ENCODE results near the gene HYKK. TPM values are rescaled to one million over a fixed set of nuclear protein-coding genes. Genes with fewer than 3 reads are reported as not detected.

Gene HYKK
- total and polyA plus RNA-seq, 10 of the 15 experiments (the other 5 are each of a cell fraction or from before 2014, with no cell fraction given), result 0.15 to 0.98 (median 0.49) TPM

- Histone ChIP-seq H3K9ac (ENCODE audit: control insufficient read depth, insufficient read depth, low read length) (no peak overlapping the region), H3K27ac (ENCODE audit: control insufficient read depth, insufficient read depth) (no peak overlapping the region), H3K36me3 (ENCODE audit: control insufficient read depth in 2 of 2, insufficient read depth in 2 of 2, low read length in 1 of 2) (peaks cover 3 to 17% of the 10 kb centered on the region in 2 experiments), H3K79me2 (ENCODE audit: control insufficient read depth, insufficient read depth, low read length) (peaks cover 50% of the 10 kb centered on the region), H4K20me1 (ENCODE audit: control insufficient read depth, insufficient read depth) (no peaks in the 10 kb centered on the region), H3K9me3 (replicated peaks; ENCODE audit: control insufficient read depth, insufficient read depth, low read length) (no peaks in the 10 kb centered on the region), H3K4me2 (ENCODE audit: control insufficient read depth, insufficient read depth) (no peak overlapping the region), H3K27me3 (replicated peaks in 1 of 2; ENCODE audit: control insufficient read depth in 2 of 2, insufficient read depth in 2 of 2, low read length in 1 of 2) (no peaks in the 10 kb centered on the region), H3K4me3 (no peak overlapping the region), H2AFZ (ENCODE audit: control insufficient read depth, low read depth, low read length) (no peak overlapping the region), H3K4me1 (ENCODE audit: control insufficient read depth, insufficient read depth, low read length) (0 out of 2 replicates have a peak, but pooled peaks cover 3% of the 10 kb centered on the region)
- ChIA-PET POLR2A (interaction anchor here (0.6 to 2.2 kb wide), 2 partner anchors 23 to 281 kb away, joined by 3 to 9 read pairs; partner anchors contain the start of gene IREB2), CTCF (interaction anchor here (0.5 to 1.8 kb wide), 5 partner anchors 11 to 152 kb away, joined by 3 to 6 read pairs (median 4); no protein-coding TSS in a partner anchor), RAD21 (ENCODE audit: unreplicated experiment) (interaction anchor here (2.3 kb wide), 1 partner anchor 10 kb away, joined by 8 read pairs; no protein-coding TSS in a partner anchor), SMC1A (ENCODE audit: uncharacterized antibody, unreplicated experiment) (interaction anchor here (0.6 to 1.5 kb wide), 5 partner anchors 11 to 141 kb away, joined by 3 to 4 read pairs (median 3); no protein-coding TSS in a partner anchor)
- ATAC-seq, result no peak
- BruUV-seq (replicated peaks), result no TSS peak
- no peak for DNase-seq (ENCODE audit: low read depth, low spot score)
- FAIRE-seq, result no peak
- TF ChIP-seq TAF1 (IDR thresholded peaks at IDR 0.05; ENCODE audit: borderline replicate concordance, low read depth, low read length) (no peak), ESRRA (IDR thresholded peaks at IDR 0.05; ENCODE audit: low read length) (no peak), NR2F1 (conservative IDR thresholded peaks at IDR 0.05) (no peak), NBN (IDR thresholded peaks at IDR 0.05) (no peak), ZNF207 (IDR thresholded peaks at IDR 0.05; ENCODE audit: borderline replicate concordance) (no peak), SPI1 (IDR thresholded peaks at IDR 0.05; ENCODE audit: borderline replicate concordance, insufficient read depth, low read depth, low read length) (peak; percentile 54; the same call in 1 of the 2 replicates), SKIL (IDR thresholded peaks at IDR 0.05; ENCODE audit: low read depth, poor library complexity, severe bottlenecking) (no peak)
- TF ChIP-seq, protein P1, sequence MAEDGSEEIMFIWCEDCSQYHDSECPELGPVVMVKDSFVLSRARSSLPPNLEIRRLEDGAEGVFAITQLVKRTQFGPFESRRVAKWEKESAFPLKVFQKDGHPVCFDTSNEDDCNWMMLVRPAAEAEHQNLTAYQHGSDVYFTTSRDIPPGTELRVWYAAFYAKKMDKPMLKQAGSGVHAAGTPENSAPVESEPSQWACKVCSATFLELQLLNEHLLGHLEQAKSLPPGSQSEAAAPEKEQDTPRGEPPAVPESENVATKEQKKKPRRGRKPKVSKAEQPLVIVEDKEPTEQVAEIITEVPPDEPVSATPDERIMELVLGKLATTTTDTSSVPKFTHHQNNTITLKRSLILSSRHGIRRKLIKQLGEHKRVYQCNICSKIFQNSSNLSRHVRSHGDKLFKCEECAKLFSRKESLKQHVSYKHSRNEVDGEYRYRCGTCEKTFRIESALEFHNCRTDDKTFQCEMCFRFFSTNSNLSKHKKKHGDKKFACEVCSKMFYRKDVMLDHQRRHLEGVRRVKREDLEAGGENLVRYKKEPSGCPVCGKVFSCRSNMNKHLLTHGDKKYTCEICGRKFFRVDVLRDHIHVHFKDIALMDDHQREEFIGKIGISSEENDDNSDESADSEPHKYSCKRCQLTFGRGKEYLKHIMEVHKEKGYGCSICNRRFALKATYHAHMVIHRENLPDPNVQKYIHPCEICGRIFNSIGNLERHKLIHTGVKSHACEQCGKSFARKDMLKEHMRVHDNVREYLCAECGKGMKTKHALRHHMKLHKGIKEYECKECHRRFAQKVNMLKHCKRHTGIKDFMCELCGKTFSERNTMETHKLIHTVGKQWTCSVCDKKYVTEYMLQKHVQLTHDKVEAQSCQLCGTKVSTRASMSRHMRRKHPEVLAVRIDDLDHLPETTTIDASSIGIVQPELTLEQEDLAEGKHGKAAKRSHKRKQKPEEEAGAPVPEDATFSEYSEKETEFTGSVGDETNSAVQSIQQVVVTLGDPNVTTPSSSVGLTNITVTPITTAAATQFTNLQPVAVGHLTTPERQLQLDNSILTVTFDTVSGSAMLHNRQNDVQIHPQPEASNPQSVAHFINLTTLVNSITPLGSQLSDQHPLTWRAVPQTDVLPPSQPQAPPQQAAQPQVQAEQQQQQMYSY (CRISPR knock-in tag; IDR thresholded peaks at IDR 0.05), result no peak
- intact Hi-C loops (cut with micrococcal nuclease; ENCODE audit: unreplicated experiment), result no loop called here
- WGBS (ENCODE audit: insufficient coverage, insufficient replicate concordance, low lambda C conversion rate, missing lambda C conversion rate), result 75% methylated on average over 4 of the region's 4 CpGs
- in situ Hi-C loops (cut with MboI), result no loop called here
Measured at GRCh38 chr15:78460737-78461136, 46.6 kb upstream of the HYKK start.

Measured in GM12878 (cell line).